Liver (tissue), 3 donors: ENCODE results near the gene FAM20C.

Source experiments
- ATF3 ChIP-seq: IDR thresholded peaks from 2 replicates; pipeline ENCODE4 v1.6.1; 2016; ENCODE audit warnings: antibody characterized with exemption
- CTCF ChIP-seq: fragments of 150-350 bp; IDR thresholded peaks from 2 replicates; pipeline ENCODE4 v1.5.1; 2017; ENCODE audit warnings: improper control_type of control experiment, low read depth, low read length; ENCODE audit not compliant: missing input control
- EGR1 ChIP-seq, 2 donors: IDR thresholded peaks; 2 replicates each; pipeline ENCODE4 v1.6.1; 2016 to 2018; ENCODE audit warnings: antibody characterized with exemption in 2 of 2, low read depth in 2 of 2
- GABPA ChIP-seq, 2 donors: IDR thresholded peaks in 1 of 2; conservative IDR thresholded peaks in 1 of 2; 2 replicates each; pipeline ENCODE4 v1.6.1; 2016; ENCODE audit warnings: antibody characterized with exemption in 2 of 2, mild to moderate bottlenecking in 1 of 2, moderate library complexity in 1 of 2
- JUND ChIP-seq, 2 donors: IDR thresholded peaks; 2 replicates each; pipeline ENCODE4 v1.6.1; 2016; ENCODE audit warnings: antibody characterized with exemption in 2 of 2
- MAX ChIP-seq: IDR thresholded peaks from 2 replicates; pipeline ENCODE4 v1.6.1; 2016; ENCODE audit warnings: antibody characterized with exemption
- RAD21 ChIP-seq, 2 donors: IDR thresholded peaks; 2 replicates each; pipeline ENCODE4 v1.6.1; 2016; ENCODE audit warnings: antibody characterized with exemption in 2 of 2, mild to moderate bottlenecking in 2 of 2
- REST ChIP-seq: IDR thresholded peaks from 2 replicates; pipeline ENCODE4 v1.6.1; 2016; ENCODE audit warnings: antibody characterized with exemption, mild to moderate bottlenecking
- RXRA ChIP-seq, 2 donors: IDR thresholded peaks; 2 replicates each; pipeline ENCODE4 v1.6.1; 2017 to 2018; ENCODE audit warnings: antibody characterized with exemption in 2 of 2, mild to moderate bottlenecking in 1 of 2
- SP1 ChIP-seq: IDR thresholded peaks from 2 replicates; pipeline ENCODE4 v1.6.1; 2018; ENCODE audit warnings: antibody characterized with exemption, mild to moderate bottlenecking
- TAF1 ChIP-seq: conservative IDR thresholded peaks from 2 replicates; pipeline ENCODE4 v1.6.1; 2016; ENCODE audit warnings: antibody characterized with exemption, mild to moderate bottlenecking
- ZBTB33 ChIP-seq: IDR thresholded peaks from 2 replicates; pipeline ENCODE4 v1.6.1; 2016; ENCODE audit warnings: antibody characterized with exemption
- donor health status: healthy.
- donor health status: healthy.

GRCh38 chr7:298375-298702 lies 106.0 kb downstream of the FAM20C start:
- TF ChIP-seq REST (no peak), TAF1 (no peak), CTCF (no peak), EGR1 (IDR thresholded peaks at IDR 0.05; ENCODE audit: low read depth in 2 of 2) (no peak), JUND (IDR thresholded peaks at IDR 0.05) (no peak), MAX (no peak), ZBTB33 (no peak), ATF3 (no peak), SP1 (no peak), RAD21 (IDR thresholded peaks at IDR 0.05) (no peak), GABPA (IDR thresholded peaks at IDR 0.05 in 1 of 2, conservative IDR thresholded peaks at IDR 0.05 in 1 of 2) (no peak), RXRA (IDR thresholded peaks at IDR 0.05) (no peak)
